ENCODE results near the gene ZNF10. TPM values are rescaled to one million over a fixed set of nuclear protein-coding genes. Genes with fewer than 3 reads are reported as not detected.

ZNF10 gene
- total RNA-seq, result 12.1 and 14.4 TPM in 2 replicates

DNA sequence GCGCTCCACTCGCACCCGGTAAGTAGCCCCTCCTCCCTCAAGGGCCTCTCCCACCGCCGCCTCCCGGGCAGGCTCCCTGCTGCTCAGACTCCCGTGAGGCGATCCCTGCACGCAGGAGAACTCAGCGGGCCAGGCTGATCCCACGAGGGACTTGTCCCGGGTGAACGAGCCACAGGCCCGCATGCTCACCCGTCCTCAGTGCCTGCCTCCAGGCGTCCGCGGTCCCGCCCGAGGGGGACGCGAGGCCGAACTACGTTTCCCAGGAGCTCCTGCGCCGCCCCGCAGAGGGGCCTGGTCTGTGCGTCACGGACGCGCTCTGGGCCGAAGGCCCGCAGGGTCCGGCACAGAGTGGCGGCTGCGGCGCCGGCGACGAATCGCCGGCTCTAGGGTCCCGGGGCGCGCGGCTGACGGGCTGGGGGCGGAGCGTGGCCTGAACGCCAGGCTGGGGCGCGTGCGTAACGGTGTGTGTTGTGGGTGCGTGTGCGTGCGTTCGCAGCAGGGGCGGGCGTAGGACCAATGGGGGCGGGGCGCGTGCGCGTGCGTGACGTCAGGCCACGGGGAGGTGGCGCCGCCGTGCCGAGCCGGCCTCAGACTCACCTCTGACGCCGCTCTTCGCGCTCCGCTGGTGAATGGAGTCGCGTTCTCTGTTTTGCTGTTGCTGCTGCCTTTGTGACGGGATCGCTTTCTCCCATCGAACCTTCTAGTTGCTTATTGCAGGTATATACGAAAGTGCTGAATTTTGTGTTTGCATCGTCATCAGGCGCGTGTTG is at the start of gene ZNF10, which contains the start of gene ZNF891:
ZNF10 (plus strand) TSS at position 590 of the 770 bp plus-strand sequence. CDS start 13,866 bp downstream, outside the sequence.
ZNF891 (minus strand) TSS at position 237 of the 770 bp plus-strand sequence. CDS start 8,356 bp downstream, outside the sequence.

DNA sequence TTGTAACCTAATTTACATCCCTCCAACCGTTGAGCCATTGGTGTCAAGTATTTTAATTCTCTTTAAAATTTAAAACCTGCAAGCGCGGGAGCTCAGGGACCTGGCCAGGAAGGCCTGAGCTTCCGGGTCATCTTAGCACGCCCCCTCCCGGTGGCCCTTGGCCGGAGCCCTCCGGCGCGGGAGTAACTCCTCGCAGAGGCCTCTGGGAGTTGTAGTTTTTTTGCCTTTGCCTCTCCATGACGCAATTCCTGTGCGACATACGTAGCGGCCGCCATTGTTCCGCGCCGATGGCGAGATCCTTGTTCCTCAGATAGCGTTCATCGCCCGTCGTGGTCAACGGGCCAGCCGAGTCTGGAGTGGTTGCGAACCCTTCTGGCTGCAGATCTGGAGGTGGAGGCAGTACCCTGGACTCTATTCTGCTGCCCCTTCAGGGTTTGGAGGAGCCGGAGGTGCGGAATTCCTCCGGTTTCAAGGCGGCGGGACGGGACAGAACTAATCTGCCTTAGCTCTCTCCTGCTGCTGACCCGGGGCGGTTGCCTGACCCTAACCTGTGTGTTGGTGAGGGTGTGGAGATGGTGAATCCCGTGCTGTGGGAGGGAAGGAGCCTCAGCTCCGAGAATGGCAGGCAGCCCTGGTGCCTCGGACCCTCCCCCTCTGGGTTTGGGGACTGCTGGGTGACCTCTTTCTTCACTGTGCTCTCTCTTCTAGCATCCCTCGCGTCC is 51.0 kb downstream of the ZNF10 start, which contains the start of gene ZNF268:
ZNF268 (plus strand) TSS at position 258 of the 722 bp plus-strand sequence. CDS start 503 bp downstream, outside the sequence.

Other genes with a start within 250 kb of the ZNF10 start
- gene CHFR, start 243.0 kb upstream of the ZNF10 start, total RNA-seq, result 34.0 and 35.4 TPM in 2 replicates
- 12.2 and 13.1 TPM in 2 replicates for gene ZNF605, start 174.3 kb upstream of the ZNF10 start, total RNA-seq
- 20.4 and 28.1 TPM in 2 replicates for gene ZNF26, start 144.3 kb upstream of the ZNF10 start, total RNA-seq
- gene ZNF84, start 93.1 kb upstream of the ZNF10 start, total RNA-seq, result 24.1 and 31.4 TPM in 2 replicates
- gene ZNF140, start 49.7 kb upstream of the ZNF10 start, total RNA-seq, result 21.0 and 26.6 TPM in 2 replicates
- gene ZNF891, start 353 bp upstream of the ZNF10 start, total RNA-seq, result 1.2 and 1.7 TPM in 2 replicates
- gene ZNF268, start 50.9 kb downstream of the ZNF10 start, total RNA-seq, result 44.5 and 51.5 TPM in 2 replicates
- not detected in 2 replicates for gene ANHX, start 105.2 kb downstream of the ZNF10 start, total RNA-seq